GM12878 (cell line): Measurements from ENCODE around the gene CACHD1. TPM values are rescaled to one million over a fixed set of nuclear protein-coding genes. Genes with fewer than 3 reads are reported as not detected.

Experiments
- ATAC-seq: fragments of 200-7000 bp; cut with Tn5 transposase; 3 replicates; pipeline ENCODE4 v1.9.1; 2020; ENCODE audit warnings: mild to moderate bottlenecking, moderate library complexity
- BruUV-seq: library from RNA; stranded (reverse); fragments of 400-500 nt; replicated peaks from 2 replicates; lab custom pipeline; 2021; lab: Mats Ljungman, UMichigan
- CTCF ChIA-PET: fragments of 300-600 bp; sonication (Branson Sonifier 250); formaldehyde crosslinking; extraction: SDS; loops from one replicate; lab custom pipeline; 2021; ENCODE audit warnings: inconsistent platforms; lab: Yijun Ruan, JAX
- POLR2A ChIA-PET: fragments of 350-600 bp; formaldehyde crosslinking; extraction: SDS; loops from one replicate; lab custom pipeline; 2021; ENCODE audit warnings: inconsistent platforms; lab: Charles Lee
- RAD21 ChIA-PET: fragments of 300-600 bp; sonication (Branson Sonifier 250); formaldehyde crosslinking; loops from one replicate; lab custom pipeline; 2023; ENCODE audit warnings: antibody characterized with exemption; ENCODE audit not compliant: unreplicated experiment; lab: Charles Lee
- SMC1A ChIA-PET: fragments of 300-600 bp; sonication (Branson Sonifier 250); formaldehyde crosslinking; loops from one replicate; lab custom pipeline; 2023; ENCODE audit not compliant: unreplicated experiment, uncharacterized antibody; lab: Charles Lee
- DNase-seq: peaks from one replicate; pipeline ENCODE4 v3.0.0-alpha.2; 2011; ENCODE audit warnings: low read depth, low spot score
- FAIRE-seq: peaks from 3 replicates; lab custom pipeline; 2011; peaks lifted over from hg19 to GRCh38; lab: Jason Lieb, UNC
- H2AFZ ChIP-seq: 2 replicates; pipeline ENCODE4 v1.6.0; 2011; ENCODE audit warnings: low read depth, low read length, control low read depth; ENCODE audit not compliant: control insufficient read depth
- H3K27ac ChIP-seq: 2 replicates; pipeline ENCODE4 v1.5.1; 2011; ENCODE audit warnings: control low read depth; ENCODE audit not compliant: control insufficient read depth, insufficient read depth
- H3K27me3 ChIP-seq, 2 experiments: replicated peaks in 1 of 2; 2 replicates each; pipeline versions ENCODE4 v1.6.0 to v1.6.1; 2011; ENCODE audit warnings: low read length in 1 of 2; ENCODE audit not compliant: control insufficient read depth in 2 of 2, insufficient read depth in 2 of 2
- H3K36me3 ChIP-seq, 2 experiments: 2 replicates each; pipeline ENCODE4 v1.5.1; 2011; ENCODE audit warnings: low read length in 1 of 2; ENCODE audit not compliant: control insufficient read depth in 2 of 2, insufficient read depth in 2 of 2
- H3K4me1 ChIP-seq: 2 replicates; pipeline ENCODE4 v1.6.1; 2011; ENCODE audit warnings: mild to moderate bottlenecking, low read length, moderate library complexity, mixed read lengths; ENCODE audit not compliant: control insufficient read depth, insufficient read depth
- H3K4me2 ChIP-seq: 2 replicates; pipeline ENCODE4 v1.6.0; 2011; ENCODE audit warnings: control low read depth; ENCODE audit not compliant: control insufficient read depth, insufficient read depth
- H3K4me3 ChIP-seq: fragments of 200-600 bp; sonication (generic); 2 replicates; pipeline ENCODE4 v1.5.1; 2016
- H3K79me2 ChIP-seq: 2 replicates; pipeline ENCODE4 v1.6.0; 2011; ENCODE audit warnings: low read length; ENCODE audit not compliant: control insufficient read depth, insufficient read depth
- H3K9ac ChIP-seq: 2 replicates; pipeline ENCODE4 v1.8.0; 2011; ENCODE audit warnings: low read length, control low read depth, mixed read lengths; ENCODE audit not compliant: control insufficient read depth, insufficient read depth
- H3K9me3 ChIP-seq: replicated peaks from 3 replicates; pipeline ENCODE4 v1.5.1; 2011; ENCODE audit warnings: mild to moderate bottlenecking, low read length; ENCODE audit not compliant: control insufficient read depth, insufficient read depth
- H4K20me1 ChIP-seq: 2 replicates; pipeline ENCODE4 v1.6.0; 2011; ENCODE audit not compliant: control insufficient read depth, insufficient read depth
- CBX3 ChIP-seq: fragments of 200-600 bp; sonication (generic); IDR thresholded peaks from 2 replicates; pipeline ENCODE4 v1.6.1; 2016; ENCODE audit warnings: low read depth, borderline replicate concordance
- GABPA ChIP-seq: IDR thresholded peaks from 2 replicates; pipeline ENCODE4 v1.6.1; 2014; ENCODE audit warnings: antibody characterized with exemption, low read depth, mild to moderate bottlenecking, inconsistent platforms
- GATAD2B ChIP-seq: fragments of 450-650 bp; conservative IDR thresholded peaks from 2 replicates; pipeline ENCODE4 v1.6.1; 2017; ENCODE audit warnings: low read depth, mild to moderate bottlenecking, moderate library complexity
- LARP7 ChIP-seq: fragments of 450-650 bp; IDR thresholded peaks from 2 replicates; pipeline ENCODE4 v1.6.1; 2017; ENCODE audit warnings: mild to moderate bottlenecking
- MYC ChIP-seq: IDR thresholded peaks from 2 replicates; pipeline ENCODE4 v1.6.1; 2011; ENCODE audit warnings: mild to moderate bottlenecking, low read length, moderate library complexity, inconsistent platforms; ENCODE audit not compliant: insufficient read depth, insufficient replicate concordance, insufficient read length, severe bottlenecking
- POU2F2 ChIP-seq: IDR thresholded peaks from 3 replicates; pipeline ENCODE4 v1.6.1; 2011; ENCODE audit warnings: low read depth, mild to moderate bottlenecking, low read length, borderline replicate concordance
- RAD21 ChIP-seq: IDR thresholded peaks from 2 replicates; pipeline ENCODE4 v1.6.1; 2011; ENCODE audit warnings: mild to moderate bottlenecking, low read depth, low read length, moderate library complexity; ENCODE audit not compliant: insufficient read depth
- SIX5 ChIP-seq: IDR thresholded peaks from 2 replicates; pipeline ENCODE4 v1.6.1; 2011; ENCODE audit warnings: mild to moderate bottlenecking, low read depth, low read length, moderate library complexity; ENCODE audit not compliant: severe bottlenecking
- SMC3 ChIP-seq: IDR thresholded peaks from 2 replicates; pipeline ENCODE4 v1.6.1; 2011; ENCODE audit warnings: low read length, improper control_type of control experiment, borderline replicate concordance
- STAT3 ChIP-seq: IDR thresholded peaks from 2 replicates; pipeline ENCODE4 v1.6.1; 2011; ENCODE audit warnings: low read depth, low read length, improper control_type of control experiment
- TBL1XR1 ChIP-seq: IDR thresholded peaks from 2 replicates; pipeline ENCODE4 v1.6.1; 2012; ENCODE audit warnings: low read depth, low read length, improper control_type of control experiment
- WGBS: methylation state at CpG from one replicate; pipeline ENCODE4 v1.1.6; 2016; ENCODE audit warnings: low lambda C conversion rate; ENCODE audit not compliant: insufficient replicate concordance, insufficient coverage; ENCODE audit errors: missing lambda C conversion rate; 5-methylcytosine and 5-hydroxymethylcytosine counted together
- in situ Hi-C: fragments of 300-500 bp; cut with MboI; formaldehyde crosslinking; loops from 9 replicates; pipeline ENCODE4 v1.14.3; 2018; ENCODE audit warnings: mixed read lengths
- intact Hi-C: fragments of 100-400 bp; cut with micrococcal nuclease; formaldehyde crosslinking; loops from one replicate; pipeline ENCODE4 v1.14.2; 2022; ENCODE audit not compliant: unreplicated experiment
- polyA plus RNA-seq, 11 experiments: library from polyadenylated mRNA; depleted of rRNA in 4 of 11; unstranded in 6 of 11; stranded (reverse) in 5 of 11; fragments of >200 nt; fragmentation: Nextera tagmentation in 4 of 11; fragmentation: Illumina TruSeq in 1 of 11; extraction: Ambion mirVana in 4 of 11; extraction: Trizol in 1 of 11; gene quantifications; 1 replicate in 1 of 11; 2 replicates in 10 of 11; pipeline versions ENCODE4 v1.2.1 to v1.2.3, GENCODE V29; 2011 to 2016; ENCODE audit warnings: inconsistent platforms in 2 of 11, missing spikeins in 2 of 11, low read depth in 1 of 11
- total RNA-seq, 4 experiments: library from RNA; depleted of rRNA in 3 of 4; stranded (reverse); fragments of >200 nt in 3 of 4; fragmentation: Illumina TruSeq in 1 of 4; extraction: Trizol in 1 of 4; gene quantifications; 2 replicates each; pipeline versions ENCODE4 v1.2.1 to v1.2.3, GENCODE V29; 2013 to 2021
- TF ChIP-seq, protein P1 (sequence below): IDR thresholded peaks from 2 replicates; pipeline ENCODE4 v1.6.1; 2012; ENCODE audit warnings: low read depth, low read length, improper control_type of control experiment
- TF ChIP-seq, protein P2 (sequence below), 3 experiments: IDR thresholded peaks in 2 of 3; conservative IDR thresholded peaks in 1 of 3; 2 replicates each; pipeline ENCODE4 v1.5.1; 2011; ENCODE audit warnings: low read depth in 3 of 3, low read length in 3 of 3, mild to moderate bottlenecking in 3 of 3, control low read depth in 2 of 3, moderate library complexity in 2 of 3, inconsistent platforms in 1 of 3, mixed read lengths in 1 of 3; ENCODE audit not compliant: control insufficient read depth in 2 of 3, insufficient read depth in 1 of 3; ENCODE audit errors: extremely low read depth in 1 of 3

The CACHD1 gene
- total and polyA plus RNA-seq, 10 of the 15 experiments (the other 5 are each of a cell fraction or from before 2014, with no cell fraction given): 0.03 TPM; not detected in 9

DNA sequence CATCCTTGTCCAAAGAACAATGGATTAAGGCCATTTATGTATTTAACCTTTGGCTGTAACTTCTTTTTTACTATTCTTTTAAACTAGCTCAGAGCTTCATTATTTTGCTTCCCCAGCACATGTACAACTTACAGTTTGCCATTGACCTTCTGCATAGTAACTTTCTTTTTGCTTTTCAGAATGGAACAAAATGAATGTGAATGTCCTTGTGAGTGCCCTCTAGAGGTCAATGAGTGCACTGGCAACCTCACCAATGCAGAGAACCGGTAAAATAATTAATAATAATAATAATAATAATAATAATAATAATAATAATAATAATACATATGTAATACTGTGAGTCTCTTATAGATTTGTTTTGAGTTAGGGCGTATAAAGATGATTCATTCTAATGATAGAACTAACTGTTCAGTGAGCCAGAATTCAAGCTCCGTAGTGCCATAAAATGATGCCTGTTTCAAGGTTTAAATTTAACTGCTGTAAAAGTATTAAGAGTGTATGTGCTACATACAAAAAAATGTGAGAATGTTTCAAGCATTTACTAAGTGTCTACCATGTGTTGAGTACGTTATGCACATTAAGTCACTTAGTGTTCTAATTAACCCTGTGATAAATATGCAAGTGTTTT, 205.9 kb downstream of the CACHD1 start:
- BruUV-seq: no TSS peak
- POLR2A ChIA-PET: no interaction called here
- Histone ChIP-seq H3K36me3 (no peaks in the 10 kb centered on the region), H3K4me2 (no peak overlapping the region), H2AFZ (no peak overlapping the region), H3K4me3 (no peak overlapping the region), H4K20me1 (no peaks in the 10 kb centered on the region), H3K27ac (no peak overlapping the region), H3K9me3 (no peaks in the 10 kb centered on the region), H3K4me1 (no peaks in the 10 kb centered on the region), H3K79me2 (no peaks in the 10 kb centered on the region), H3K9ac (no peak overlapping the region), H3K27me3 (no peaks in the 10 kb centered on the region)
- intact Hi-C loops: loop anchor here (1.0 kb wide), 1 partner anchor 407 kb away; no protein-coding TSS in a partner anchor
- TF ChIP-seq CBX3 (no peak), GATAD2B (no peak), SMC3 (peak; percentile 45), SIX5 (no peak), MYC (no peak), TBL1XR1 (no peak), RAD21 (peak; percentile 36), STAT3 (no peak), GABPA (no peak), LARP7 (no peak), POU2F2 (no peak)
- TF ChIP-seq, protein P1, sequence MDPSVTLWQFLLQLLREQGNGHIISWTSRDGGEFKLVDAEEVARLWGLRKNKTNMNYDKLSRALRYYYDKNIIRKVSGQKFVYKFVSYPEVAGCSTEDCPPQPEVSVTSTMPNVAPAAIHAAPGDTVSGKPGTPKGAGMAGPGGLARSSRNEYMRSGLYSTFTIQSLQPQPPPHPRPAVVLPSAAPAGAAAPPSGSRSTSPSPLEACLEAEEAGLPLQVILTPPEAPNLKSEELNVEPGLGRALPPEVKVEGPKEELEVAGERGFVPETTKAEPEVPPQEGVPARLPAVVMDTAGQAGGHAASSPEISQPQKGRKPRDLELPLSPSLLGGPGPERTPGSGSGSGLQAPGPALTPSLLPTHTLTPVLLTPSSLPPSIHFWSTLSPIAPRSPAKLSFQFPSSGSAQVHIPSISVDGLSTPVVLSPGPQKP: no peak
- TF ChIP-seq, protein P2, sequence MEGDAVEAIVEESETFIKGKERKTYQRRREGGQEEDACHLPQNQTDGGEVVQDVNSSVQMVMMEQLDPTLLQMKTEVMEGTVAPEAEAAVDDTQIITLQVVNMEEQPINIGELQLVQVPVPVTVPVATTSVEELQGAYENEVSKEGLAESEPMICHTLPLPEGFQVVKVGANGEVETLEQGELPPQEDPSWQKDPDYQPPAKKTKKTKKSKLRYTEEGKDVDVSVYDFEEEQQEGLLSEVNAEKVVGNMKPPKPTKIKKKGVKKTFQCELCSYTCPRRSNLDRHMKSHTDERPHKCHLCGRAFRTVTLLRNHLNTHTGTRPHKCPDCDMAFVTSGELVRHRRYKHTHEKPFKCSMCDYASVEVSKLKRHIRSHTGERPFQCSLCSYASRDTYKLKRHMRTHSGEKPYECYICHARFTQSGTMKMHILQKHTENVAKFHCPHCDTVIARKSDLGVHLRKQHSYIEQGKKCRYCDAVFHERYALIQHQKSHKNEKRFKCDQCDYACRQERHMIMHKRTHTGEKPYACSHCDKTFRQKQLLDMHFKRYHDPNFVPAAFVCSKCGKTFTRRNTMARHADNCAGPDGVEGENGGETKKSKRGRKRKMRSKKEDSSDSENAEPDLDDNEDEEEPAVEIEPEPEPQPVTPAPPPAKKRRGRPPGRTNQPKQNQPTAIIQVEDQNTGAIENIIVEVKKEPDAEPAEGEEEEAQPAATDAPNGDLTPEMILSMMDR (IDR thresholded peaks at IDR 0.05 in 2 of 3, conservative IDR thresholded peaks at IDR 0.05 in 1 of 3; ENCODE audit: control insufficient read depth in 2 of 3, extremely low read depth in 1 of 3, insufficient read depth in 1 of 3, low read depth in 3 of 3, low read length in 3 of 3): peak; percentile 43 to 66 (median 47)
- FAIRE-seq: peak; percentile 69
- SMC1A ChIA-PET: interaction anchor here (0.5 to 1.2 kb wide), 5 partner anchors 10 to 1351 kb away, joined by 3 to 6 read pairs (median 3); no protein-coding TSS in a partner anchor
- ATAC-seq: peak; percentile 40; the same call in 1 of the 3 replicates
- DNase-seq: no peak
- CTCF ChIA-PET: interaction anchor here (0.6 to 5.2 kb wide), 10 partner anchors 11 to 406 kb away, joined by 3 to 40 read pairs (median 5); no protein-coding TSS in a partner anchor
- in situ Hi-C loops: loop anchor here (25.0 kb wide), 1 partner anchor 361 kb away; no protein-coding TSS in a partner anchor
- 24% methylated on average over 4 of the region's 4 CpGs for WGBS
- RAD21 ChIA-PET: interaction anchor here (1.5 to 2.2 kb wide), 2 partner anchors 8 to 406 kb away, joined by 3 to 10 read pairs; no protein-coding TSS in a partner anchor
